NCI-H2107 treated with DMSO at 0.1 percent for 48 hours (cell line): ENCODE data around the gene ZNF486.
"Not testable (repeated sequence)": the region's sequence is repeated elsewhere in the genome, so short reads cannot be mapped to it uniquely, and the experiment has no call there.

Experiments
- DNase-seq: peaks from one replicate; lab custom pipeline; 2025; ENCODE audit not compliant: unreplicated experiment; lab: John Stamatoyannopoulos, UW

Gene ZNF486

GRCh38 chr19:20167020-20167644, at the start of gene ZNF486:
TSS of gene ZNF486 (plus strand) at chr19:20167214. CDS start at chr19:20167331, 117 bp downstream.
- DNase-seq: no peak

GRCh38 chr19:20118064-20118839, 48.8 kb upstream of the ZNF486 start:
- not testable (repeated sequence) for DNase-seq

GRCh38 chr19:20124879-20125278, 42.1 kb upstream of the ZNF486 start:
- no peak for DNase-seq

GRCh38 chr19:20132933-20133332, 34.1 kb upstream of the ZNF486 start:
- DNase-seq: not testable (repeated sequence)

- DNase-seq: not testable (repeated sequence)
Observed at GRCh38 chr19:20137714-20138113, 29.3 kb upstream of the ZNF486 start.

- DNase-seq: no peak
Observed at GRCh38 chr19:20151617-20152145, 15.3 kb upstream of the ZNF486 start.

GRCh38 chr19:20152506-20152905, 14.5 kb upstream of the ZNF486 start:
- not testable (repeated sequence) for DNase-seq

- DNase-seq: no peak
Observed at GRCh38 chr19:20153281-20153680, 13.7 kb upstream of the ZNF486 start.

GRCh38 chr19:20154636-20155035, 12.4 kb upstream of the ZNF486 start:
- DNase-seq: no peak

- no peak for DNase-seq
Observed at GRCh38 chr19:20162821-20163220, 4.2 kb upstream of the ZNF486 start.

GRCh38 chr19:20164456-20164855, 2.6 kb upstream of the ZNF486 start:
- DNase-seq: no peak

GRCh38 chr19:20165971-20166592, 932 bp upstream of the ZNF486 start:
- DNase-seq: no peak

GRCh38 chr19:20167651-20168122, 673 bp downstream of the ZNF486 start:
- DNase-seq: no peak

- no peak for DNase-seq
Observed at GRCh38 chr19:20171285-20171684, 4.3 kb downstream of the ZNF486 start.

- DNase-seq: not testable (repeated sequence)
Observed at GRCh38 chr19:20175848-20176247, 8.8 kb downstream of the ZNF486 start.

- DNase-seq: not testable (repeated sequence)
Observed at GRCh38 chr19:20179956-20180355, 12.9 kb downstream of the ZNF486 start.

GRCh38 chr19:20182222-20182785, 15.3 kb downstream of the ZNF486 start:
- no peak for DNase-seq

- no peak for DNase-seq
Observed at GRCh38 chr19:20186174-20186573, 19.2 kb downstream of the ZNF486 start.

GRCh38 chr19:20197747-20198146, 30.7 kb downstream of the ZNF486 start:
- no peak for DNase-seq

- no peak for DNase-seq
Observed at GRCh38 chr19:20209051-20209450, 42.0 kb downstream of the ZNF486 start.

- DNase-seq: not testable (repeated sequence)
Observed at GRCh38 chr19:20214366-20214765, 47.4 kb downstream of the ZNF486 start.
